ENCODE measurements around the gene LRRIQ3.
A peak's percentile ranks its signal among the peaks of the same experiment; 100 is the strongest.
"Not testable (repeated sequence)": the region's sequence is repeated elsewhere in the genome, so short reads cannot be mapped to it uniquely, and the experiment has no call there.

Gene LRRIQ3, protein sequence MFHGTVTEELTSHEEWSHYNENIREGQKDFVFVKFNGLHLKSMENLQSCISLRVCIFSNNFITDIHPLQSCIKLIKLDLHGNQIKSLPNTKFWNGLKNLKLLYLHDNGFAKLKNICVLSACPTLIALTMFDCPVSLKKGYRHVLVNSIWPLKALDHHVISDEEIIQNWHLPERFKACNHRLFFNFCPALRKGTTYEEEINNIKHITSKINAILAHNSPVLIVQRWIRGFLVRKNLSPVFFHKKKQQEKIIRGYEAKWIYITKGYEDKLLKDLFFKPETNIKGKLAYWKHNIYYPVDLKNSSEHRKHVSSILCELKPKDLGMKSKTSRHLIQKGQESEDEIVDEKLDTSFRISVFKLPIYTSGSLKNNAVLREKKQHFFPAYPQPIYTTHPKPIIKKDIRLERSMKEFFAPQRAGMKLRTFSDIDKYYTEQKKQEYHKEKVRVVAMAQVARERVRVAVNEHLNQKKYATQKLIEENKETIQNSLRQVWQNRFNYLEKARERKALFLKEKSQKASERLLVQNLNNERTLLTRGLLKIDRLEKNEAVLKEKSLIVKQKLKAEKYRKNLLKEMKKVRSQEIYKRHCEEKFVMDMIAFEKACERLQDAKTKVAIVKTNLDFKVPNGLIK

DNA sequence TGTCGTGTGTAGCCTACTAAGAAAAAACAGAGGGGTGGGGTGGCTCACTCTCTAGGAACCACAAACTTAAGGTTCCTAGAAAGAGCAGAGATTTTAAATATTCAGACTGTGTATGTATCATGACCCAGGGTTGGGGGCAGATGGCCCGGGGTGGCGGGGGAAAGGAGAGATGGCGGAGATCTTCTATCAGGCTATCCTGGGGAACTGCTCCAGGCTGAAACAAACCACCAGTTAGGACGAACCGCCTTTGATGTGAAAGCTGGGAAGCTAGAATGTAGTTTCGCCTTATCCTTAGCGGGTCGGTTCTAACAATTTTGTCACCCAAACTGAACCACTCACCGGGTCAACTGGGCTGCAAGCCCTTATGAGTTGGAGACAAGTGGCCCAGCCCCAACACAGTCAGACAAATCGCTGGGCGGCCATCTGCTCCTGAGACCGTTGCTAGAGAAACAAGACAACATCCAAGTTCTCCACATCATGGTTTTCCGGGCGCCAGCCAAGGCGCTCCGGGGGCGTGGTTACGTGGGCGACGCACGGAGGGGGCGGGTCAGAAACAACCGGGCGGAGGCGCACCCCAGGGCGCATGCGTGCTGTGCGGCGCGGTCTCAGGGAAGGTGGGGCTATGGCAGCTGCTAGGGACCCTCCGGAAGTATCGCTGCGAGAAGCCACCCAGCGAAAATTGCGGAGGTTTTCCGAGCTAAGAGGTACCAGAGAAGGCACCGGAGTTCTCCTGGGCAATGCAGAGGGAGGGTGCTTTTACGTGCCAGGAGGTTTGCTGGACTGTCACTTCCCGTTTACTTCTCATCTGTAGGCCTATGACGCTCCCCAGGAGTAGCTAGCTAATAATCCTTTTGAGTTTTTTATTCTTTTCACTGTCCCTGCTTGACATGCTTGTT lies at the start of gene LRRIQ3, which contains the start of gene FPGT:
LRRIQ3 (minus strand) TSS at position 520 of the 896 bp plus-strand sequence. CDS start 14,492 bp downstream, outside the sequence.
FPGT (plus strand) TSS at position 586 of the 896 bp plus-strand sequence; CDS start at position 623, 37 bp downstream.
- DNase-seq = peak; percentile 84 to 96

DNA sequence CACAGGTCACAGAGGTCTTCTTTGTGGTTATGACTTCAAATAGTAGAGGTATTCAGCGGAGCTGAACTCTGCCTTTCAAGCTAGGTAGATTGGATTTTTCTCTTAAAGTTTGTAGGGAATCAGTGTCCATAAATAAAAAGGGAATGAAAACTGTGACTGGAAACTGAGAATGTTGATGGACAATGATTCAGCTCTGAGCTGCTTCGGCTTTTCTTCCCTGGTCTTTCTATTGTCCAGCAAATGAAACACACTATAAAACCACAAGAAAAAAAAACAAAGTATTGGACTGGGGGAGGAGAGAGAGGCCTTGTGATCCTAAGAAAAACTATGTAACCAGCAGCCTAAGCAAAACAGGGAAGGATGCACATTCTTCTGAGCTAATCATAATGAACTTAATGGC lies 48.3 kb upstream of the LRRIQ3 start:
- DNase-seq = no peak

DNA sequence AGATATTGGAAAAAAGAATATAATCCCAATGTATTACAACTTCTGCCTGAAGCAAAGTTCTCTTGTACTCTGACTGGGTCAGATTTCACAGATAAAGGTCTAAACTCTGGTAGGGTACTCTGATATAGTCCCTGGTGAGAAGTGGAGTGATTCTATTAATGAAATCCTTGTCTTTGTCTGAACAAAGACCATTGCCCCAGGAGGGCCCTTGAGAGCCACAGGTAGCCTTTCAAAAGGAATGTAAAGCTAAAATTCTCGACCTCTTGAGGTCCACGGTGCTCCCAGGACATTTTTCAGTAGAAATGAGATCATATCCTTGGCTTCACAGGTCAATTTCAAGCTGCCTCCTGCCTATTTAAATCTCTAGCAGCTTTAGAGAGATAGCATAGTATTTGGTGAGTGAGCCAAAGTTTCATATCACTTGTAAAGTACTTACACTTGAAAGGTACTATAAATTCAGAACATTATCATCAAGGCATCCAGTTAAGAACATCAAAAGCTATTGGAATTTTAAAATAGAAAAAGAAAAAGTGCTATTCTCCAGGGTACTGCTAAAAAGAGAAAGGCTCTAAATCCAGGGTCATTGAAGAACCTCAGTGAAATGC lies 47.3 kb upstream of the LRRIQ3 start:
- DNase-seq = no peak

DNA sequence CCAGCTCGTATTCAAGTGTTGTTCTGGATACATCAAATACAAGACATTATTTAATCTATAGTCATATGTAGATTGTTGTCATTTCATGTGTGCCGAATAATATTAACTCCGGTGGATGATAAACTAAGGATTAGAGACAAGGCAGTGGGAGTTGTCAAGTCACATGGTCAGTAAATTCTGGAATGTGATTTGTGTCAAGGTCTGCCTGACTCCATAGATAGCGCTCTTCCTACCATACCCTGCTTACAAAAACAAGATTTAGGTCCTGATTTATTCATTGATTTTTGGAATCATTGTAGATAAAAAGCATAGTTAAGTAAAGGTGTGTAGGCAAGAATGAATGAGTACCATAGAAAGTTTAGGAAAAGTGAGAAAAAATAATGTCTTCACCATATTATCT lies 39.8 kb upstream of the LRRIQ3 start:
- DNase-seq = no peak

DNA sequence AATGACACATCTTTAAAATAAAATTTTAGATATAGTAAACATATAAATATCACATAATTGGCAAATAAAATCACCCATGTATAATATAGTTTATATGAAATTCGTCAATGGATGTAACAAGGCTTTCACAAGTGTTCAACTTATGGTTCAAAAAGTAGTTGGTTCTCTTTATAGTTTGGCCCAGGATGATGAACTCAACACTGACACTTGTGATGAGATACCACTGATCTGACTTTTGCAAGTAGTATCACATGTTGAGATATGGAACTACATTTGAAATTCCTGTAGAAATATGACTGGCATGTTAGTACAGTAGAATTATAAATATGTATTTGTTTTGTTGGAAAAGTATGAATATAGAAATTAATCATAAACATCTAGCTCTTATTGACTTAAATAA lies 39.1 kb upstream of the LRRIQ3 start:
- DNase-seq = no peak

DNA sequence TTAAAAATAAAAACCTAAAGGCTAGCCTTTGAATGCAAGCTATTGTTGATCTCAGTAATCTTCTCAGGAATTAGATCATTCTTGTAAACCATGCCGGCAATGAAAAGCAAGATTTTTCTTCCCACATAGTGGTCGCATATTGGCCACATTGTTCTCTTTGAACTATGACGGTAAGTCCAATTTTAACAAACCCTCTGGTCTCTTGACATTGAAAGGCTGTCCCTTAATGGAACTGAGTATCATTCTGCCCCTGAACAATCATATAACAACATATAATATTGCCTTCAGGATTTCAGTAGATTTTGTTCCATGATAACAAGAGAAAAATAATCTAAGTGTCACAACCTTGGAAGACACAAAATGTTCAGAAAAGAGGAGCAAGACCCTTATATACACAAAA lies 38.5 kb upstream of the LRRIQ3 start:
- DNase-seq = no peak

DNA sequence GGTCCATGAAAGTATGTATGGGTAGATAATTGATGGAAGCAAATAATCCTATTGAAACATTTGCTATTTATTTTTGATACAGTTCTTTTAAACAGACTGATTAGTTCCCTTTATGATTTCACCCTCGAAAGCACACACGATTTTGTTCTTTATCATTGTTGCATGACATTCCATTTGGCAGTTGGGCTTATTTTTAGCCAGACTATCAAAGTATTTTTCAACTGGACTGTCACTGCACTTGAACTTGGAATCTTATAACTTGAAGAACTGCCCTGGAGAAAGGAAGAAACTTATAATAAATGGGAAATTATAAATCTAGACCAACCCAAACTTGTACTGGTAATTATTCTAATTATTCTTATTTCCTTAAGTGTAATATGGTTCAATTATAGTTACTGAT lies 37.2 kb upstream of the LRRIQ3 start, which contains the start of gene TNNI3K:
TNNI3K (plus strand) TSS at position 235 of the 400 bp plus-strand sequence; CDS start at position 300, 65 bp downstream.
- no peak for DNase-seq

DNA sequence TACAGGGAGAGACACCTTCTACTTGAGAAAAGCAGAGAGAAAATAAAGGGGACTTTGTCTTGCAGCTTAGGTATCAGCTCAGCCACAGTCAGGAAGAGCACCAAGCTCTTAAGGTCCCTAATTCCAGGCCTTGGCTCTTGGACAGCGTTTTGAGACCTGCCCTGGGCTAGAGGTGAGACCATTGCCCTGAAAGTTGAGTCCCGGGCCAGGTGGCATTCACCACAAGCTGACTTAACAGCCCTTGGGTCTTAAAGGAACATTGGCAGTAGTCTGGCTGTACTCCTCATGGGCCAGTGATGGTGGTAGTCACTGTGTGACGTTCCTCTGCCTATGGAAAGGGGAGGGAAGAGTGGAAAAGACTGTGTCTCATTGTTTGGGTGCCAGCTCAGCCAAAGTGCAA lies 25.5 kb upstream of the LRRIQ3 start:
- DNase-seq = no peak

DNA sequence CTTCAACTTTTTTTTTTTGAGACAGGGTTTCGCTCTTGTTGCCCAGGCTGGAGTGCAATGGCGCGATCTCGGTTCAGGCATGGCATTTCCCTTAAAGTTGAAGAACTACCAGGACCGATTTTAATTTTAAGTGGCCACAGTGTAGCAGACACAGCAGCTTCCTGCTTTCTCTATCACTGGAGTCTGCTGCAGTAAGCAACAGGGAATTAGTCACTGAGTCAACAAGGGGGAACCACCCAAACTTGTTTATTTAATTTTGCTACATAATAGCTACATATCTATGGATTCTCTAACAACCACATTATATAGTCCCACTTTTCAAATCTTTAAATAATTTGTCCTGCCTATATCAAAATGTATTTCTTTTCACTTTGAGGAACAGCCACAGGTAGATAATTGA lies 24.7 kb upstream of the LRRIQ3 start:
- DNase-seq = no peak

DNA sequence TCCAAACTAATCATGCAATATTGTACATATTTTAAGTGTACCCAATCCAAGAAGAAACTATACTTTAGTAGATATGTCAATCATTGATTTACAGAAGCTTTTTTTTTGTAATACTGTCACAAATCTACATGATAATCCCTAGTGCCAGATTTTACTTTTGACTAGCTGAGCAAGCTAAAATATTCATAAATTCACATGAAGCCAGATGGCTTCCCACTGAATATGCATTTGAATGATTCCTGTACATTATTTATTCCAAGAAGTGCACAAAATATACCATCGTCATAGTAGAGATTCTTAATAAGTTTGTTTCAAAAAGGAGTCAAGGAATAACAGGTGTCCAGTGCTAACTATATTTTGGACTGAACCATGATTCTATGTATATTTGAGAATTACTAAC lies 17.3 kb upstream of the LRRIQ3 start:
- no peak for DNase-seq

DNA sequence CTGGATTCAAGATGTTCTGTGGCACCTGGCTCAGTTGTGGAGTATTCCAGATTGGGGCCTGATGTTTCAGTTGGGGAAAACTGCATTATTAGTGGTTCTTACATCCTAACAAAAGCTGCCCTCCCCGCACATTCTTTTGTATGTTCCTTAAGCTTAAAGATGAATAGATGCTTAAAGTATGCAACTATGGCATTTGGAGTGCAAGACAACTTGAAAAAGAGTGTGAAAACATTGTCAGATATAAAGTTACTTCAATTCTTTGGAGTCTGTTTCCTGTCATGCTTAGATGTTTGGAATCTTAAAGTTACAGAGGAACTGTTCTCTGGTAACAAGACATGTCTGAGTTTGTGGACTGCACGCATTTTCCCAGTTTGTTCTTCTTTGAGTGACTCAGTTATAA lies 7.3 kb upstream of the LRRIQ3 start:
- DNase-seq = no peak

DNA sequence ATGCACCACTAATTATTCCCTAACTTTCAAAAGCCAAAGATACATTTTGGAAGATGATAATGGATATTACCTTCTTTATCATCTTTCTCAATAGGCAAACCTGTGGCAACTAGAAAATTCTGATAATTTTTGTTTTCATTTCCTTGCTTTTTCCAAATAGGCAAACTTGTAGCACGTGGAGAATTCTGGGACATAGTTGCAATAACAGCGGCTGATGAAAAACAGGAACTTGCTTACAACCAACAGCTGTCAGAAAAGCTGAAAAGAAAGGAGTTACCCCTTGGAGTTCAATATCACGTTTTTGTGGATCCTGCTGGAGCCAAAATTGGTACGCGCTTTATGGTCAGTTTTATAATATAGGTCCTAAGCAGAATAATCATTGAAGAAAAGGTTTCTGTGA lies 1.5 kb upstream of the LRRIQ3 start:
- DNase-seq = no peak

DNA sequence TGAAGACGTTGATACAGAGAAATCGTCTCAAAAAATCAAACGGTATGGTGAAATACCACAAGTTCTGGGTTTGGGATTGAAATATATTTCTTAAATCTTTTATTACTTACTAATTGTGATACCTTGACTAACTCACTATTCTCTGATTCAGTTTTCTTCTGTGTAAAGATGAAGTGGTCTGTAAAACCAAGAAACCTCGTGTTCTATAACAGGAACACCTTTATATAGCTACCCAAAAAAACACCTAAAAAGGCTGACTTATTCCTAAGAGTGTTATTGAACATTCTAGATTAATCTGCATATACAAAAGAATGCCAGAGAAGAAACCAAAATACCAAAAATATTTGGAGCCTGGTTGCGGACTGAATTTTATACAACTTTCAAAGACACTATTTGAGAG lies 721 bp downstream of the LRRIQ3 start:
- no peak for DNase-seq

DNA sequence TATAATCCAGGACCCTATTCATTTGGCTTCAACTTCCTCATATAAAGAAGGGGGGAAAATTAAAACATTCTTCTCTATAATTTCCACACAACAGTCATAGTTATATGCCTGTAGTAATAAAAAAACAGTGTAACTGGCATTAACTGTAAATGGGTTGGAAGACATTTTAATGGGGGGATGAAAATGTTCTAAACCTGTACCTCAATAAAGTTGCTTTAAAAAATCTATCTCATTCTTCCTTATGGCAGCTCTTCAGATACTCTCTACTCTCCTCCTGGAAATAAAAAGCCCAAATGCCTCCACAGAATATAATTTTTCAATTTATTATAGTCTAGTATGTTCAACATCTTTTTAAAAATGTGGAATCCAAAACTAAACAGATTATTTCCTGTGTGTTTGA lies 2.6 kb downstream of the LRRIQ3 start:
- DNase-seq = no peak

DNA sequence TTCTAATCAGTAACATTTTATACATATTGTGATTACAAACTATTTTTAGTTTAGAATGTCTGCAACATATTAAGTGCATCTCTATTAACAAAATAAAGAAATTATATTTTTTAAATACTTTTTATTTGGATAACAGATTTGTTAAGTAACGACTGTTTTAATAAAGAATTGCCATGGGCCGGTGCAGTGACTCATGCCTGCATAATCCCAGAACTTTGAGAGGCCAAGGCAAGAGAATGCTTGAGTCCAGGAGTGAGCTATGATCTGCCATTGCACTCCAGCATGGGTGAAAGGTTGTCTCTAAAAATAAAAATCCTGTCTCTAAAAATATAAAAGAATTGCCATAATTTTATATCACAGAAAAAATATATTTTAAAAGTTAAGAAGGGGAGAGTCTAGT lies 4.1 kb downstream of the LRRIQ3 start:
- no peak for DNase-seq

DNA sequence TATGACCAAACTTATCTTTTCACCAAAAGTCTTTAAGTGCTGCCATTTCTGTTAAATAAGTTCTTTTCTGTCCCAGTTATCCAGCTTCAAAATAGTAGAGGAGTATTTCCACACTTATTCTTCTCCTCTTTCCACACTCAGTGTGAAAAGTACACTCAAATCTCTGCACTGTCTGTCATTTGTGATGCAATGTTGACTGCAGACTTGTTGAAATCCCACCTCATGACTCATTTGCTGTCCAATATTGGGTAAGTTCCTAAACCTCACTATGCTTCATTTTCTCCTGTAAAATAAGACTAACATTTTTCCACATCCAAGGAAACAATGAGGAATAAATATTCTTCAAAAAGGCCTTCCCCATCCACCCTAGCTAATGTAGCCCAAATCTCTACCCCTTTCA lies 17.5 kb downstream of the LRRIQ3 start:
- no peak for DNase-seq

DNA sequence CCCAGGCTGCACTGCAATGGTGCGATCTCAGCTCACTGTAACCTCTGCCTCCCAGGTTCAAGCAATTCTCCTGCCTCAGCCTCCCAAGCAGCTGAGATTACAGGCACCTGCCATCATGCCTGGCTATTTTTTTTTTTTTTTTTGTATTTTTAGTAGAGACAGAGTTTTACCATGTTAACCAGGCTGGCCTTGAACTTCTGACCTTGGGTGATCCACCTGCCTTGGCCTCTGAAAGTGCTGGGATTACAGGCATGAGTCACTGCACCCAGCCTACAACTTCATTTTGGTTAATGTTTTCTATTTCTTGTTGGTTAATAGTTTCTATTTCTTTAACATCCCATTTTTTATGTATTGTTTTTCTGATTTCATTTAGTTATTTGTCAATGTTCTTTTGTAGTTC lies 23.6 kb downstream of the LRRIQ3 start:
- DNase-seq = not testable (repeated sequence)

DNA sequence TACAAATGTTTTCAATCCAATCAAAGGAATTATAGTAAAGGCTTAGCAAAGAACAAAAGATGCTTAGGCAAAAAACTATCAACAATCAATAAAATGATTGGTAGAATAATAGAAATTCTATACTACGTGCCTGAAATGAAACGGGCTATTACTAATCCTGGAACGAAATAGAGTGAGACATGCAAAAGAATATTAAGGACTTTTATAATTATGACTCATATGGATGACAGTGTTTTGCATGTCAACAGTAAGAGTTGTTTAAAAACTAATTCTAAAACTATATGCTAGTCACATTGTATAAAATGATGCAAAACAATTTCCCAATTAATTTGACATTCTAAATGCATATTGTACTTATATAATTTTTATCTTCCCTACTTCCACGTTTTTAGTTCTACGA lies 35.6 kb downstream of the LRRIQ3 start:
- DNase-seq = no peak

DNA sequence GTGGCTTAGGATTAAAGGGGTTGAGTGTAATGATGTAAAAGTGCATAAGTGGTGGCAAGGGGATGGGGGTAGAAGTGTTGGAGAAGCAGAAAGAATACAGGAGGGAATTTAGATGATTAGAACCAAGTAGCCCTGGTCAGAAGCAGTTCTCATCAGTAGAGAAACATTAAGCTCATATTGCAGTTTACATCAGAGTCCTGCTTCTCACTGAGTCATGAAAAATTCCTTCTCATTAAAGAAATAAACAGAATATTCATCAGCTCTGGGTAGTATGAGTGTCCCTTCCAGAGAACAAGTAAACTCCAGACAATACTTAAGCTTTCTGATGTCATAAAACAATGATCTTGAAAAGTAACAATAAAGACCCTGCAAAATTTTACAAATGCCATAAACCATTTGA lies 36.5 kb downstream of the LRRIQ3 start:
- DNase-seq = no peak

DNA sequence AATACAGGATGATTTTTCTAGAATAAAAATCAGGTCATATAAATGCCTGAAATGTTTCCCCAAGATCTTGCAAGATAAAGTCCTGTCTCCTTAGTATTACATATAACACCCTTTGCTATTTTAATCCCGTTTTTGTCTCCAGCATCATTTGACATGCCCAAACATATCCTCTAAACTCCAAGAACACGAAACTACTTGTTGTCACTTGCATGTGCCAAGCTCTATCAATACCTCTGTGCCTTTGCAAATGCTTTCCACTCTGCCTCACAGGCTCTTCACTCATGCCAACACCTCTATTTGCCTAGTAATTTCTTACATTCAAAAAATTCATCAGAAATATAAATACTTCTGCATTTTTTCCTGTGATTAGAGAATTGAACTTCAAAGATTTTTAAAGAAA lies 37.9 kb downstream of the LRRIQ3 start:
- no peak for DNase-seq

DNA sequence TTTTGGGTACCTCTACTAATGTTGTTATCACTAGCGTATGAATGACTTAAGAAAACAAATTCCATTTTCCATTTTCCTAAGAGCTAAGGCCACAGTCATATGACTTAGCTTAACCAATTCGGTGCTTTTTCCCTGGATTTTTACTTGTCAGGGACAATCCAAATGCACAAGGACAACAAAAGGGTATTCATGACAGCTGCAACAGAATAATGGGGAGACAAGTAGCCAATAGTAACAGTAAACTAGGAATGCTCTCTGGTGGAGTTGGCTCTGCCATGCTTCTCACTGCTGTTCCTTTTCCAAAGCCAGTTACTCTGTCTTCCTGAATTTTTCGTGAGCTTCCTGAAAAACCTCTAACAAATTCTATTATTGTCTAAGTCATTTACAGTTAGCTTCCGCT lies 52.9 kb downstream of the LRRIQ3 start:
- no peak for DNase-seq

DNA sequence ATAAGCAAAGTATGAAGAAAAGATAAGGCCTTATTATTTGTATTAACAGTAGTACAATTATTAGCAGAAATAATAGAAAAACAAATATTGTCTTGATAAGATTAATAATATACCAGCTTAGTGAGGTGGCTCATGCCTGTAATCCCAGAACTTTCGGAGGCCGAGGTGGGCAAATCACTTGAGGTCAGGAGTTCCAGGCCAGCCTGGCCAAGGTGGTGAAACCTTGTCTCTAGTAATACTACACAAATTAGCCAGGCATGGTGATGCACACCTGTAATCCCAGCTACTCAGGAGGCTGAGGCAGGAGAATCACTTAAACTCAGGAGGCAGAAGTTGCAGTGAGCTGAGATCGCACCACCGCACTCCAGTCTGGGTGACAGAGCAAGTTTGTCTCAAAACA lies 80.6 kb downstream of the LRRIQ3 start:
- DNase-seq = not testable (repeated sequence)

DNA sequence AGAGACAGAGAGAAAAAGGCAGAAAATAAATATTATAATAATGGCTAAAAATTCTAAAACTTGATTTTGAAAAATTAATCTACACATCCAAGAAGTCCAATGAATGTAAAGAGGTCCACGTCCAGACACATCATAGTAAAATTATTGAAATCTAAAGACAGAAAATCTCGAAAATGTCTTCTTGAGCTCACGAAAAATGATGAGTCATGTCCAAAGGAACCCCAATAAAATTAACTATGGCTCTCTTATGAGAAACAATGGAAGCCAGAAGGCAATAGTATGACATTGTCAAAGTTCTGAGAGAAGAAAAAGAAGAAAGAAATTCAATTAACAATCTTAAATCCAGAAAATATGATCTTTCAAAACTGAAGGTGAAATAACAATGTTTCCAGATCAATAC lies 84.6 kb downstream of the LRRIQ3 start:
- DNase-seq = no peak
